GM13976 (cell line): ENCODE data around the gene TAL1.
"Not testable (repeated sequence)": the region's sequence is repeated elsewhere in the genome, so short reads cannot be mapped to it uniquely, and the experiment has no call there.

Experiments used
- DNase-seq: peaks from one replicate; pipeline ENCODE4 v3.0.0; 2012; ENCODE audit warnings: low spot score
- CTCF ChIP-seq: IDR thresholded peaks from 2 replicates; pipeline ENCODE4 v1.5.1; 2012; ENCODE audit warnings: borderline replicate concordance, mild to moderate bottlenecking; ENCODE audit not compliant: insufficient read depth; ENCODE audit errors: extremely low read depth, missing control alignments, control extremely low read depth
- in situ Hi-C: fragments of 300-500 bp; cut with MboI; formaldehyde crosslinking; loops from one replicate; pipeline ENCODE4 v1.12.0; 2022; ENCODE audit warnings: low sequenced_read_pairs, mixed read lengths, inconsistent platforms; ENCODE audit not compliant: unreplicated experiment

The TAL1 gene

GRCh38 chr1:47232187-47232874, at the start of gene TAL1:
Gene TAL1 (minus strand): TSS chr1:47232225. CDS start chr1:47225888, 6,337 bp downstream.
- in situ Hi-C loops: no loop called here
- TF ChIP-seq CTCF: no peak
- DNase-seq: no peak

GRCh38 chr1:47280142-47280541, 48.1 kb upstream of the TAL1 start:
- DNase-seq: no peak
- in situ Hi-C loops: no loop called here
- no peak for TF ChIP-seq CTCF

GRCh38 chr1:47276850-47277249, 44.8 kb upstream of the TAL1 start:
- TF ChIP-seq CTCF: no peak
- no peak for DNase-seq
- in situ Hi-C loops: no loop called here

GRCh38 chr1:47275811-47276210, 43.8 kb upstream of the TAL1 start:
- in situ Hi-C loops, DNase-seq: not testable (repeated sequence)

GRCh38 chr1:47265529-47265928, 33.5 kb upstream of the TAL1 start:
- in situ Hi-C loops, DNase-seq: not testable (repeated sequence)

- TF ChIP-seq CTCF: peak; percentile 24
- in situ Hi-C loops: no loop called here
- peak; percentile 60 for DNase-seq
Measured at GRCh38 chr1:47262787-47263413, 30.9 kb upstream of the TAL1 start.

GRCh38 chr1:47257224-47257623, 25.2 kb upstream of the TAL1 start:
- no peak for DNase-seq
- in situ Hi-C loops: no loop called here
- no peak for TF ChIP-seq CTCF

GRCh38 chr1:47252795-47253194, 20.8 kb upstream of the TAL1 start:
- DNase-seq: no peak
- in situ Hi-C loops: no loop called here
- TF ChIP-seq CTCF: no peak
